RCC 7860 (cell line): ENCODE measurements around the gene UCP2.

Experiments used
- DNase-seq: peaks from one replicate; pipeline ENCODE4 v3.0.0-alpha.2; 2015; ENCODE audit warnings: low spot score
- FAIRE-seq: peaks from 2 replicates; lab custom pipeline; 2012; peaks lifted over from hg19 to GRCh38; lab: Jason Lieb, UNC

The UCP2 gene

DNA sequence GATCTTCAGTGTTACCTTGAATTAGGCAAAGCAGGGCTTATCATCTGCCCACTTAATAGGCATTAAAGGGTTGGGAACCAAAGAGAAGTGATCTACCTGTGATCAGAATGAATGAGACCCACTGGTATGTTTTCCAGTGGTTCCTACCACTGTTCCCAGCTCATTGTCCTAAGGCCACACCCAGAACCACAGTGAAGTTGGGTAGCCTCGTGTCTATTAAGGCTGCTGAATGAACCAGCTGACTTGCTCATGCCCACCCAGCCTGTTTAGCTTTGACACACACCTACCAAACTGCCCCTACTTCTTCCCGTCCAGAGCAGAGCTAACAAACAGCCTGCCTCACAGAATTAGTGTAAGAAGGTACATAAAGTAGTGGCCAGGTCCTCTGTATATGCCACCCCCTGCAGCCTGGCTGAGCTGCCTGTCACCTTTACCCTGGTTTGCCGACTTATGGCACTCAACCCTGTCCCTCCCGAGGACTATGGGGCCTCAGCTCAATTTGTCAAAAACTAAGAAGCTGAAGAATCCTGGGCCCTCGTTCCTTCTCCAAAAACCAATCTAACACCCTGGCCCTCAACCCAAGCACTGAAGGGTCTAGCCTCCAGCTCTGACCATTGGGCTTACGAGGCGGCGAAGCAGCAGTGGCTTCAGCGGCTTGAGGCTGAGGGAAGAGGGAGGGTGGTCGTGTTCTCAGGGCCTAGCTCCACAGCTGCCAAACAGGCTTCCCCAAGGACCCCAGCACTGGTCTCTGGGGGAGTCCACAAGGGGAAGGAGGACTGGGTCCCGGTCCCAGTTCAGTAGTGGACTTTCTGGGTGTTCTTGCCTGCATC, 9.8 kb downstream of the UCP2 start:
- DNase-seq = no peak
- no peak for FAIRE-seq

DNA sequence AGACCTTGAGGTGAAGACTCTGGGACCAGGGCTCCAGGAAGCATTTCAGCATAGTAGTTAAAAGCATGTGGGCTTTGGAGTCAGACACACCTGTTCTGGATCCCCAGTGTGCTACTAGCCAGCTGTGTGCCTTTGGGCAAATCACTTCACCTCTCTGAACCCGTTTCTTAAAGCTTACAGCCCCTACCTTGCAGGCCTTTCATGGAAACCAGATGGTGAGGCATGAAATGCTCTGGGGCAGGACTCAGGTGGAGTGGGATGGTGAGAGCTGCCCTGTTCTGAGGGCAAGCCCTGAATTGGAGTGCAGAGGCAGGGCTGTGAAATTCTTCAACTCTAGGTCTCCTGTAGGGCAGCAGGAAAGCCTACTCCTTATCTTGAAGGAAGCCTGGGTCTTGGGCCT, 10.5 kb downstream of the UCP2 start:
- no peak for DNase-seq
- no peak for FAIRE-seq

- no peak for DNase-seq
These were observed 11.4 kb downstream of the UCP2 start for GRCh38 chr11:73971175-73971719.

DNA sequence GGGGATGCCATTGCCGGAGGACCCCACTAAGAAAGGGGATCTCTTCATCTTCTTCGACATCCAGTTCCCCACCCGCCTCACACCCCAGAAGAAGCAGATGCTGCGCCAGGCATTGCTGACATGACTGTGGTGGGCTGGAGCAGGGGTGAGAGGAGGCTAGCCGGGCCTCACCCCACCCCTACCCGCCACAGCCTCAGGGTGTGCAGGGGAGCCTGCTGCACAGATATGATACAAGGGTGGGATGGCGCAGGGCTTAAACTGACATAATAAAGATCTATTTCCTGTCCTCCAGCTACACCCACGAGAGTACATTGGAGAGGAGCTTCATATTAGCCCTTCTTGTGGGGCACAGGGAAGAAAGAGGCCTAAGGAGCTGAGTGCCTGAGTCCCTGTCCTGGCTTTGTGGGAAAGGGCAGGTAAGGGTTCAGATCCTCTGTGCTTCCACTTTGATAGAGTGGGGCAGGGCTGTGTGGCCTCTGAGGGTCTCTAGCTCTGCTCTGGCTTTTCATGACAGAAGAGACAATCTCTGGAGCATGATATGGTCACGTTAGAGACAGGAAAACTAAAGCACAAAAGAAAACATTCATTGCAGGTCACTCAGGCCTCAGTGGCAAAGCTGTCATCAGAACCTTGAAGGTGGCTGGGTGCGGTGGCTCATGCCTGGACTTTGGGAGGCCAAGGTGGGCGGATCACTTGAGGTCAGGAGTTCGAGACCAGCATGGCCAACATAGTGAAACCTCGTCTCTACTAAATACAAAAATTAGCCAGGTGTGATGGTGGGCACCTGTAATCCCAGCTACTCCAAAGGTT, 12.4 kb downstream of the UCP2 start:
- FAIRE-seq (no peak), DNase-seq (no peak)

More at GRCh38 chr11:73971175-73971719, 11.4 kb downstream of the UCP2 start:
- no peak for FAIRE-seq

- FAIRE-seq (no peak), DNase-seq (no peak)
These were observed 13.6 kb downstream of the UCP2 start for GRCh38 chr11:73969091-73969490.

DNA sequence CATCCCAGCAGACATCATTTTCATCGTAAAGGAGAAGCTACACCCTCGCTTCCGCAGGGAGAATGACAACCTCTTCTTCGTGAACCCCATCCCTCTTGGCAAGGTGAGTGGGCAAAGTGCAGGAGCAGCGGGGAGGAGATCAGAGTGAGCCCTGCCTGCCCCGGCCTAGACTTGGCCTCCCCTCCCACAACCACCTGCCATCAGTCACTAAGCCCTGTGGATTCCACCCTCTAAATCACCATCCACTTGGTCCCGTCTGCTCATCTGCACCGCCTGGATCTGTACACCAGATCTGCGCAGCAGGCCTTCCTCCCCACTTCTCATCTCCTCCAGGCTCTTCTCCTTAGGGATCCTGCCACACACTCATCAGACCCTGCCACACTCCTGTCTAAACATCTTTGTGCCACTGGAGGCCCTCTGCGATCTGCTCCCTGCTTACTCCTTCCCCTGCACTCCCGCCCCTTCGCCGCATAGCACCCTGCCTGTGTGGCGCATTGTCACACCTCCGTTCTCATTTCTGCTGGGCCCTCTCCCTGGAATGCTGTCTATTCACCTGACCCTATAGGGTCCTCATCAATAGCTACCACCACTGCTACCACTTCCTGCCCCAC, 14.2 kb downstream of the UCP2 start:
- FAIRE-seq (no peak), DNase-seq (no peak)

DNA sequence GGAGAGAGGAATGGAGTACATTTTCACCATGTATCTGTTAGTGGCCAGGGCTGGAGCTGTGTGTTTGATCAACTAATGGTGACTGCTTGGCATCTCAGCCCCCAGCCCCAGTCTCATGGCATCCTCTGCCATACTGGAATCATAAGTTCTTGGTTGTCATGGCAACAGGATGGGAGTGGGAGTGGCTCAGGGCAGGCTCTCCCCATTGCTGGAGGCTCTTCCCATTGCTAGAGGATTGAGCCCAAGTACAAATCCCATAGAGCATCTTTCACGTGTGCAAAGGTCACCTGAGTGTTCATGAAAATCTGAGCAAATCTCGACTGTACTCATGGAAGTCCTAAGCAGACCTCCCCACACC, 16.9 kb downstream of the UCP2 start:
- DNase-seq = no peak
- FAIRE-seq = no peak

- FAIRE-seq = no peak
These were observed 17.4 kb downstream of the UCP2 start for GRCh38 chr11:73965076-73965763.

DNA sequence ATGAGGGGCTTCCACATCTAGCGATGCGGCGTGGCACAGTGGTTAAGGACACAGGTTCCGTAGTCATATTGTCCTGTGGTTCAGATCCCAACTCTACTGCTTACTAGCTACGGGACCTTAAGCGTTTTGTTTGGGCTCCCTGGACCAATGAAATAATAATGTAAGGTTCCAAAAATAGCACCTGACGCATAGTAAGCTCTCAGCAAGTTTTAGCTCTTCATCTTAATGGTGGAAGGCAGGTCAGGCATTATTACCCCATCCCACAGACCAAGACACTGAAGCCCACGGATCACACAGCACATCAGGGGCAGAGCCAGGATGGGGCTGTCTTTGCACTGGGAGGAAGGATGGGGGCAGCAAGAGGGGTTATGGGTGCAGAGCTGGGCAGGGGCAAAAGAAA, 18.8 kb downstream of the UCP2 start:
- FAIRE-seq = no peak
- no peak for DNase-seq

More at GRCh38 chr11:73965076-73965763, 17.4 kb downstream of the UCP2 start:
- no peak for DNase-seq

DNA sequence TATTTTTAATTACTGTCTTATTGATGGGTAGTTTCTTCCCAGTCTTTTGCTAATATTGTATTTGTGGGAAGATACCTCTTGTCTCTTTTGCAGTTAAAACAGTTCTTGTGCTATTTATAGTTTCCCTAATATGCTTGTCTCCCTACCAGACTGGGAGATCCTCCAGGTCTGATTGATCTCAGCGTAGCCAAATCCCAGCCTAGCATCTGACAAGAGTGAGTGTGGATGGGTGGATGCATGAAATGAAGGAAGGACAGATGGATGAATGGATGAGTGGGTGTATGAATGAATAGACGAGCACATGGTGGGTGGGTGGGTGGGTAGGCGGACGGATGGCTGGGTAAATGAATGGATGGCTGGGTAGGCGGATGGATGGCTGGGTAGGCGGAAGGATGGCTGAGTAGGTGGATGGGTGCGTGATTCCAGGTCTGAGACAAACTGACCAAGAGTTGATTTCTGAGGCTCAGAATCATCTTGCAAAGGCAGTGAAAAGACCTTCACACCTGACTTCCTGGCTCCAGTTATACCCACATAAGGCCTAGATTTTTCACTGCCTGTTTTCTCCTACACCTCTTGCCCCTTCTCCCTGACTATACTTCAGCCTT, 20.4 kb downstream of the UCP2 start:
- no peak for DNase-seq

DNA sequence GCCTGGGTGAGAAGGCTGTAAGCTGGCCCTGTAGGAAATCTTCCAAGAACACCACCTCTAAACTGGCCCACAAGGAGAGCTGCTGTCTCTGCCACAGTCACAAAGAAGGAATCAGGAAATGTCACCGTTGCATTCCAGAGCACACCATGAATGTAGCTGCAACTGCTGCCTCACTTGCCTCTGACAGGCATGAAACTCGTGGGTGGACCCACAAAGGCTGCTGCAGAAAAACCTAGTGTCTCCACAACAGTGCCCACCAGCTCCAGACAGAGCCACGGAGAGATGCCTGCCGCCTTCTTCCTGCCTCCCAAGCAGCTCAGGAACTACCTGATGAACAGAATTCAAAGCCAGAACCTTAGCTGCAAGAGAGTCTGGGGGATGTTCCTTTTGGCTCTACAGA, 21.3 kb downstream of the UCP2 start:
- FAIRE-seq (no peak), DNase-seq (peak; percentile 42)

More for the DNA sequence above, 20.4 kb downstream of the UCP2 start:
- FAIRE-seq = no peak

DNA sequence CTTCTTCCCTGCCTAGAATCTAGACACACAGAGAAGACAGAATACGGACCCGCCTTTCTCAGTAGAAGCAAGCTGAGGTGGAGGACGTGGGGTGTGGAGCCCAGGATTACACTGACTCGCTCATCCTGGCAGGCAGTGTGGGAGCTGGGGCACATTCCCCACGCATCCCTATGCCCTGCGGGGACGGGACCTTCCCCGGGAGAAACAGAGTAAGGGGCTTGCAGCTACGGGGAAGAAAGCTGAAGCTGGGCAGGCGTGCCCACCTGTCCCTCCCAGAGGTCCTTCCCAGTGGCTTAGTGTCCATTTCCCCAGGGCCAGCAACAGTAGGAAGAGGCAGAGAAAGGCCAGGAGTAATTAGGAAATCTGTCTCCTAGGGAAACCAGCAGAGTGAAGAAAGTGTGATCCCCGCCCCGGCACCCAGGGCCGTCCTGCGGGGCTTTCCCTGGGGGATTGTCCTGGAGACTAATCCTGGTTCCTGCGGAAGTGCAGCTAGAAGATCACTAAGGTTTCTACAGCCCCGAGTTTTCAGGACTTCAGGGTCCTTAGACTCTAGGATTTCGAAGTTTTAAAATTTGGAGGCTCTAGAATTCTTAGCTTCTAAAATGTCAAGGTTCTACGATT, 24.0 kb downstream of the UCP2 start:
- FAIRE-seq (no peak), DNase-seq (no peak)

DNA sequence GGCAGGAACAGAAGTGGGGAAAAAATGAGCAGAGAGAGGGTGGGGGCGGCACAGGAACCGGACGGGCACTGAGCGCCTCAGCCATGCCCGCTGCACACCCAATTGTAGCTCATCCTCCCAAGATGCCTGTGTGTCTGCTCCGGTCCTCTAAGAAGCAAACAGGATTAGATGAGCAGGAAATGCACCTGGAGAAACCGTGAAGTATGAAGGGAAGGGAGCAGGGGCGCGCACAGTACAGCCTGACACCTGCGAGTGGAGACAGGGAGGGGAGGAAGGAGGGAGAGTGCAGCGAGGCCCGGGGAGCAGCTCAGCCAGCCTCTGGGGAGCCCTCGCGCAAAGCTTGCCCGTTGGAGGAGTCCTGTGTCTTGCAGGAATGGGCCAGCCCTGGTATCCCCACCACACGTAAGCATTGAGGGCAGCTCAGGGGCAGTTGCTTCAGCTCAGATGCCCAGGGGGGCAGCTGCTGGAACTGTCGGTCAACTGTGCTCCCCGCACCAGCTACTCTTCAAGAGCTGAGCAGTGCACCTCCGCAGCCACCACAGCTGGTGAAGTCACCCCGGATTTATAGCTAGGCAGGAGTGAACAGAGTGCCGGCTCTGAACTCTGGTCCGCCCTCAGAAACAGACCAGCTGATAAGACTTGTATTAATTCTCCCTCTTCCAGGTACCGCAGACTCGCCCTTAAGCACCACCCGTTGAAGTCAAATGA, 24.8 kb downstream of the UCP2 start:
- FAIRE-seq (no peak), DNase-seq (no peak)

DNA sequence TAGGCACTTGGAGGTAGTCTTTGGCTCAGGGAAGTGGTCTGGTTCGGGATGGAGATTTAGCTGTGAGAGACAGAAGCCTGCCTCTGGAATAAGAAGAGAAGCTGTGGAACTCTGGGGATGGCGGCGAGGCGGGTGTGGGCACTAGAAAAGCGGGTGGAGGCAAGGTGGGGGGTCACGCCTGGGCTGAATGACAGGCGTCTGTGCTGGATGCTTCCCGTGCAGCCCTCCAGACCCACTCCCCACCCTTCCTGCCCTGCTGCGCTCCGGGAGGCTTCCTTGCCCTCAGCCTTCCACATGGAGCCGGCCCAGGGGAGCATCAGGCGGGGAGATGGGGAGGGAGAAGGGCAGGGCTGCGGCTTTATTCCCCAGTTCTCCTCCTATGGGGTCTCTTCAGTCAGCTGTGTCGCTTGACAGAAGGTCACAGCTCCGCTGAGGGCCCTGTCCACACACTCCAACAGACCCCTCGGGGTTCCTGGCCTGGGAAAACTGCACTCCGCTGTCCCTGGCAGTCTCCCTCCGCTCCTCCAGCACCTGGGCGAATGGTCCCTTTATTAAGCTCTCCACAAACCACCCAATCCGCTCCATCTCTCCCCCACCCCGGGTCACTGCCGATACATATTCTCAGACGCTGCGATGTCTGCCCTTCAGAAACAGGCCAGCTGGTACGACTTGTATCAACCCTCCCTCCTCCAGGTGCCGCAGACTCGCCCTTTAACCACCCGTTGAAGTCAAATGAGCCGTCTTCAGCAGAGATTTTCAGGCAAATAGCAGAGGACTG, 25.6 kb downstream of the UCP2 start:
- FAIRE-seq (no peak), DNase-seq (no peak)

GRCh38 chr11:73951797-73952196, 30.8 kb downstream of the UCP2 start:
- DNase-seq (no peak), FAIRE-seq (no peak)

DNA sequence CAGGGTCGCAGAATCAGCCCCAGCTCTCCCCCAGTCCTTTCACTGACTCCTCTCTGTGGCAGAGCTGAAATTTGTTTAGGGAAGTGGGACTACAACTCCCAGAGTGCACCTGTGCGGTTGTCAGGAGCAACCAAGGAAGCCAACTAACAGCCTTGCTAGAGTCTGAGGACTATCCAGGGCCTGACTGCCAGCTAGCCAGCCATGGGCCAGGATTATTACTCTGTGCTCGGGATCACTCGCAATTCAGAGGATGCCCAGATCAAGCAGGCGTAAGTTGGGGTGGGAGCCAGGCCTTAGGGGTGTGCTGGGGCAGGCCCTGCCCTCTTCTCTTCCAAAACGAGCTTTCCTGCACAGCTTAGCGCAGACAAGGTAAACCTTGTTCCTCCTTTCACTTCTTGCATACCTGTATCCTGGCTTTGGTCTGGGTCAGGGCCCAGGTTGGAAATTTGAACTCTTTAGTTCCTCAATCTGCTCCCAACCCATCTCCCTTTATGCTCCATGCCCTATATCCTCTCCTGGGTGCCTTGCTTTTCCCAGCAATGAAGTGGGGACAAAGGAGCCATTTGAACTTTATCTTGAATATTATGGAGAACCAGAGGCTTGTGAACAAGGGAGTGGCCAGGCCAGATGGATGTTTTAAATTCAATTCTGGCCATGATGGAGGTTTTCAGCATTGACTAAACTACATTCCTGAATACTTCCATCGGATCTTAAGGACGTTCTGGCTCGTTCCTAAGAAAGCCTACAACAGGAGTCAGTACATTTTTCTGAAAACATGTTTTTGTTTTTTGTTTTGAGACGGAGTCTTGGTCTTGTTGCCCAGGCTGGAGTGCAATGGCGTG, 31.6 kb downstream of the UCP2 start, which contains the start of gene DNAJB13:
Gene DNAJB13 (plus strand): TSS at position 158 of the 842 bp plus-strand sequence. CDS start 44 bp downstream, at position 202.
- no peak for FAIRE-seq
- DNase-seq = peak; percentile 47

DNA sequence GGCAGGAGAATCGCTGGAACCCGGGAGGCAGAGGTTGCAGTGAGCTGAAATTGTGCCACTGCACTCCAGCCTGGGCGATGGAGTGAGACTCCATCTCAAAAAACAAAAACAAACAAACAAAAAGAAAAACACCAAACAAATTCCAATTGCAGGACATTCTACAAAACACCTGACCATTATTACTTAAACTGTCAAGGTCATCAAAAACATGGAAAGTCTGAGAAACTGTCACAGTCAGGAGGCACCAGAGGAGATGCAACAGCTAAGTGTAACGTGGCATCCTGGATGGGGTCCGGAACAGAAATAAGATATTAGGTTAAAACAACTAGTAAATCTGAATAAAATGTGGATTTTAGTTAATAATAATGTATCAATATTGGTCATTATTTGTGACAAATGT, 32.7 kb downstream of the UCP2 start:
- DNase-seq (no peak), FAIRE-seq (no peak)

GRCh38 chr11:73949246-73949645, 33.4 kb downstream of the UCP2 start:
- DNase-seq (no peak), FAIRE-seq (no peak)
